Occipital lobe (tissue), 3 donors: Measurements from ENCODE around the gene ASNS. TPM values are rescaled to one million over a fixed set of nuclear protein-coding genes. Genes with fewer than 3 reads are reported as not detected.

ENCODE experiments used
- DNase-seq: peaks from one replicate; lab custom pipeline; 2025; lab: John Stamatoyannopoulos, UW
- small RNA-seq: library from RNA; depleted of rRNA; stranded (forward); fragments of <200 nt; gene quantifications from one replicate; pipeline ENCODE3, GENCODE V24; 2014
- total RNA-seq: library from RNA; depleted of rRNA; stranded (reverse); fragments of >200 nt; gene quantifications from one replicate; pipeline ENCODE4 v1.2.3, GENCODE V29; 2014

Gene ASNS
- total RNA-seq, 1 donor from 2014 or later: 31.8 TPM

GRCh38 chr7:97842772-97843345, 29.3 kb downstream of the ASNS start:
- no peak for DNase-seq

GRCh38 chr7:97842006-97842405, 30.2 kb downstream of the ASNS start:
- no peak for DNase-seq

- DNase-seq: peak; percentile 17
Observed at GRCh38 chr7:97835296-97836138, 36.7 kb downstream of the ASNS start.

- DNase-seq: no peak
Observed at GRCh38 chr7:97819161-97819560, 53.0 kb downstream of the ASNS start.

GRCh38 chr7:97818066-97818663, 54.0 kb downstream of the ASNS start:
- no peak for DNase-seq

Small RNA genes within 50 kb of the gene (small RNA-seq; reads per million reads assigned to genes)
- gene AC005326.1 (not detected), gene AC079781.2 (not detected), gene SNRPCP9 (not detected)

Other genes starting within 250 kb of the ASNS start
- gene TAC1, start 140.3 kb downstream of the ASNS start, total RNA-seq: 3.6 TPM
- not detected for gene OCM2, start 117.8 kb upstream of the ASNS start, total RNA-seq
- 40.4 TPM for gene LMTK2, start 234.5 kb upstream of the ASNS start, total RNA-seq